Ovary (tissue), 3 donors: ENCODE data around the gene HOXD11.

ENCODE experiments used
- EP300 ChIP-seq: sonication (generic); formaldehyde crosslinking; IDR thresholded peaks from one replicate; pipeline ENCODE4 v1.6.1; 2017; ENCODE audit warnings: antibody characterized with exemption
- POLR2A ChIP-seq: fragments of 450-650 bp; IDR thresholded peaks from one replicate; pipeline ENCODE4 v1.6.1; 2017; ENCODE audit warnings: antibody characterized with exemption, mild to moderate bottlenecking, moderate library complexity
- TF ChIP-seq, protein P1 (sequence below), 3 donors: fragments of 450-650 bp in 2 of 3; fragments of 200-600 bp in 1 of 3; IDR thresholded peaks; one replicate each; pipeline versions ENCODE4 v1.5.1 to v1.8.0; 2016 to 2022; ENCODE audit warnings: antibody characterized with exemption in 3 of 3, mild to moderate bottlenecking in 1 of 3
- donor health status: DM: no; HTN: no; CAD: no.

DNA sequence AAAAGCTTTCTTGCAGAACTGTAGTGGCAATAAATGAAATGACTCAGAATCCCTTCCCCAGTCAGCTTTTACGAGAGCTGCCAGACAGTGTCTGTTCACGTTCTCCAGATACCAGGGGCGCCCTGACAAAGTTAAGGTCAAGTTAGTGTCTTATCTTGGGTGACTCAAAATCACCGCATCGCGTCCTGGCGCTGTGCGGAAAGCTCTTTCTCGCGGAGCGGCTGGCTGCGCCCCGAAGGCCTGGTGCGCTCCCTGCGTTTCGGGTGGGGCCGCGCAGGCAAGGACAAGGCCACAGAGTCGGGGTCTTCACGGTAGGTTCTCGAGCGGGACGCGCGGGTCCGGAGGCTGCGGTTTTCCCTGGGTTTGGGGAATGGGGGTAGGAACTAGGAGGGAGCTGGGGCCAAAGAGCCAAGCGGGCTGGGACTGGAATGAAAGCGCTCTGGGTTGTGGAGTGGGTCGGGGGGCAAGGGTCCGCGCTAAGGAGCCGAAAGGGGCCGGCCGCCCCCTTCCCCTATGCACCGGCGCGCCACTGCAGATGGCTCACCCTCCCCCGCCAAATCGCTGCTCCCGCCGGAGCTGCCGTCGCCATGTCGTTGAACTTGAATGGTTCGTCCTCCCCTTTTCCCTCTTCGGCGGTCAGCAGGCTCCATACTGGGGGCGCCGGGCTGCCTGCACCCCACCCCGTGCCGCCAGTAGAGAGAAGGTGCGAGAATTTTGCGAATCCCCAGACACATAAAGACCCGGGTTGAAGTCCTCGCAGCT, 2.6 kb upstream of the HOXD11 start:
- TF ChIP-seq POLR2A, result no peak
- TF ChIP-seq, protein P1, sequence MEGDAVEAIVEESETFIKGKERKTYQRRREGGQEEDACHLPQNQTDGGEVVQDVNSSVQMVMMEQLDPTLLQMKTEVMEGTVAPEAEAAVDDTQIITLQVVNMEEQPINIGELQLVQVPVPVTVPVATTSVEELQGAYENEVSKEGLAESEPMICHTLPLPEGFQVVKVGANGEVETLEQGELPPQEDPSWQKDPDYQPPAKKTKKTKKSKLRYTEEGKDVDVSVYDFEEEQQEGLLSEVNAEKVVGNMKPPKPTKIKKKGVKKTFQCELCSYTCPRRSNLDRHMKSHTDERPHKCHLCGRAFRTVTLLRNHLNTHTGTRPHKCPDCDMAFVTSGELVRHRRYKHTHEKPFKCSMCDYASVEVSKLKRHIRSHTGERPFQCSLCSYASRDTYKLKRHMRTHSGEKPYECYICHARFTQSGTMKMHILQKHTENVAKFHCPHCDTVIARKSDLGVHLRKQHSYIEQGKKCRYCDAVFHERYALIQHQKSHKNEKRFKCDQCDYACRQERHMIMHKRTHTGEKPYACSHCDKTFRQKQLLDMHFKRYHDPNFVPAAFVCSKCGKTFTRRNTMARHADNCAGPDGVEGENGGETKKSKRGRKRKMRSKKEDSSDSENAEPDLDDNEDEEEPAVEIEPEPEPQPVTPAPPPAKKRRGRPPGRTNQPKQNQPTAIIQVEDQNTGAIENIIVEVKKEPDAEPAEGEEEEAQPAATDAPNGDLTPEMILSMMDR (IDR thresholded peaks at IDR 0.05), result no peak
- no peak for TF ChIP-seq EP300
